PFSK-1 (cell line): ENCODE measurements around the gene RNF19B. TPM values are rescaled to one million over a fixed set of nuclear protein-coding genes. Genes with fewer than 3 reads are reported as not detected.

Experiments
- FOXP2 ChIP-seq: optimal IDR thresholded peaks from 2 replicates; pipeline ENCODE3; 2011; ENCODE audit warnings: borderline replicate concordance, control low read depth, inconsistent platforms; ENCODE audit not compliant: insufficient read depth; ENCODE audit errors: extremely low read length, extremely low read depth
- POLR2AphosphoS5 ChIP-seq: IDR thresholded peaks from 2 replicates; pipeline ENCODE4 v1.6.1; 2012; ENCODE audit warnings: low read depth, mild to moderate bottlenecking, control low read depth, low read length, moderate library complexity
- REST ChIP-seq, 2 experiments: IDR thresholded peaks; 2 replicates each; pipeline versions ENCODE4 v1.6.1 to v1.8.0; 2011 to 2012; ENCODE audit warnings: low read depth in 2 of 2, low read length in 2 of 2, control low read depth in 1 of 2, inconsistent platforms in 1 of 2, mild to moderate bottlenecking in 1 of 2, moderate library complexity in 1 of 2; ENCODE audit not compliant: insufficient read depth in 1 of 2
- SIN3A ChIP-seq: IDR thresholded peaks from 2 replicates; pipeline ENCODE4 v1.6.1; 2012; ENCODE audit warnings: mild to moderate bottlenecking, low read length, moderate library complexity, borderline replicate concordance; ENCODE audit not compliant: insufficient read depth
- TAF1 ChIP-seq: IDR thresholded peaks from 2 replicates; pipeline ENCODE4 v1.6.1; 2012; ENCODE audit warnings: low read length, control low read depth, borderline replicate concordance; ENCODE audit not compliant: insufficient read depth
- polyA plus RNA-seq: library from polyadenylated mRNA; unstranded; fragments of >200 nt; gene quantifications from one replicate; pipeline ENCODE4 v1.2.1, GENCODE V29; 2012; ENCODE audit warnings: low read depth, missing spikeins; ENCODE audit not compliant: insufficient read length

Gene RNF19B
- polyA plus RNA-seq = 35.3 TPM

- TF ChIP-seq POLR2AphosphoS5 = peak; percentile 97
- TF ChIP-seq TAF1 = peak; percentile 71; the same call in 1 of the 2 replicates
- 0 out of 4 replicates have a peak, but pooled peaks of 1 of the 2 experiments have one; percentile 26 for TF ChIP-seq REST (IDR thresholded peaks at IDR 0.05; ENCODE audit: insufficient read depth in 1 of 2, low read depth in 2 of 2, low read length in 2 of 2)
- TF ChIP-seq SIN3A = no peak
- peak; percentile 44 for TF ChIP-seq FOXP2
Measured at GRCh38 chr1:32964461-32965250, at the start of gene RNF19B. RNF19B (minus strand) TSS chr1:32964809; CDS start chr1:32964685, 124 bp downstream.

GRCh38 chr1:33013791-33014190 is 49.2 kb upstream of the RNF19B start:
- TF ChIP-seq SIN3A (no peak), TAF1 (no peak), REST (IDR thresholded peaks at IDR 0.05; ENCODE audit: insufficient read depth in 1 of 2, low read depth in 2 of 2, low read length in 2 of 2) (no peak), FOXP2 (no peak), POLR2AphosphoS5 (no peak)

GRCh38 chr1:33012165-33012564 is 47.6 kb upstream of the RNF19B start:
- no peak for TF ChIP-seq REST (IDR thresholded peaks at IDR 0.05; ENCODE audit: insufficient read depth in 1 of 2, low read depth in 2 of 2, low read length in 2 of 2)
- no peak for TF ChIP-seq SIN3A
- no peak for TF ChIP-seq POLR2AphosphoS5
- no peak for TF ChIP-seq TAF1
- TF ChIP-seq FOXP2 = no peak

- no peak for TF ChIP-seq SIN3A
- no peak for TF ChIP-seq REST (IDR thresholded peaks at IDR 0.05; ENCODE audit: insufficient read depth in 1 of 2, low read depth in 2 of 2, low read length in 2 of 2)
- TF ChIP-seq POLR2AphosphoS5 = no peak
Measured at GRCh38 chr1:33010932-33011731, 46.5 kb upstream of the RNF19B start.
